Keratinocyte (primary cell): Measurements from ENCODE around the gene FLVCR1. TPM values are rescaled to one million over a fixed set of nuclear protein-coding genes. Genes with fewer than 3 reads are reported as not detected.
"Not testable (repeated sequence)": the region's sequence is repeated elsewhere in the genome, so short reads cannot be mapped to it uniquely, and the experiment has no call there.

Experiments used
- DNase-seq: peaks from one replicate; pipeline ENCODE4 v3.0.0-alpha.2; 2011; ENCODE audit warnings: low read depth, missing footprints, low spot score
- FAIRE-seq: peaks from 2 replicates; lab custom pipeline; 2011; peaks lifted over from hg19 to GRCh38; lab: Jason Lieb, UNC
- H2AFZ ChIP-seq: 2 replicates; pipeline ENCODE4 v1.6.0; 2012; ENCODE audit warnings: low read length, control low read depth, inconsistent platforms; ENCODE audit not compliant: control insufficient read depth
- H3K27ac ChIP-seq: 2 replicates; pipeline ENCODE4 v1.5.1; 2011; ENCODE audit warnings: low read length; ENCODE audit not compliant: control insufficient read depth, insufficient read depth
- H3K27me3 ChIP-seq: 3 replicates; pipeline ENCODE4 v1.6.0; 2011; ENCODE audit warnings: low read length; ENCODE audit not compliant: control insufficient read depth, insufficient read depth; ENCODE audit errors: extremely low read depth
- H3K36me3 ChIP-seq, 2 experiments: 2 replicates in 1 of 2; 3 replicates in 1 of 2; pipeline ENCODE4 v1.5.1; 2011; ENCODE audit warnings: low read length in 2 of 2, mild to moderate bottlenecking in 1 of 2; ENCODE audit not compliant: control insufficient read depth in 2 of 2, insufficient read depth in 2 of 2; ENCODE audit errors: extremely low read depth in 1 of 2
- H3K4me1 ChIP-seq: 3 replicates; pipeline ENCODE4 v1.5.1; 2011; ENCODE audit warnings: low read length; ENCODE audit not compliant: control insufficient read depth, insufficient read depth; ENCODE audit errors: extremely low read depth
- H3K4me2 ChIP-seq: 3 replicates; pipeline ENCODE4 v1.6.0; 2011; ENCODE audit warnings: low read depth, low read length; ENCODE audit not compliant: control insufficient read depth, insufficient read depth; ENCODE audit errors: extremely low read depth
- H3K4me3 ChIP-seq, 3 experiments: fragments of 200-600 bp in 1 of 3; sonication (generic) in 1 of 3; 2 replicates in 2 of 3; 3 replicates in 1 of 3; pipeline ENCODE4 v1.5.1; 2011 to 2016; ENCODE audit warnings: low read length in 3 of 3, mild to moderate bottlenecking in 3 of 3, control low read depth in 2 of 3, inconsistent platforms in 1 of 3, low read depth in 1 of 3, mixed read lengths in 1 of 3, mixed run types in 1 of 3, moderate library complexity in 1 of 3; ENCODE audit not compliant: control insufficient read depth in 2 of 3, insufficient read depth in 2 of 3; ENCODE audit errors: extremely low read depth in 1 of 3
- H3K79me2 ChIP-seq: 2 replicates; pipeline ENCODE4 v1.6.0; 2012; ENCODE audit warnings: low read length; ENCODE audit not compliant: control insufficient read depth, insufficient read depth
- H3K9ac ChIP-seq: 3 replicates; pipeline ENCODE4 v1.6.0; 2011; ENCODE audit warnings: low read length; ENCODE audit not compliant: control insufficient read depth, insufficient read depth; ENCODE audit errors: extremely low read depth
- H3K9me1 ChIP-seq: 3 replicates; pipeline ENCODE4 v1.6.0; 2011; ENCODE audit warnings: low read length; ENCODE audit not compliant: control insufficient read depth, insufficient read depth; ENCODE audit errors: extremely low read depth
- H3K9me3 ChIP-seq: 2 replicates; pipeline ENCODE4 v1.5.1; 2012; ENCODE audit warnings: low read depth, low read length; ENCODE audit not compliant: control insufficient read depth
- H4K20me1 ChIP-seq: 3 replicates; pipeline ENCODE4 v1.6.0; 2011; ENCODE audit warnings: low read length; ENCODE audit not compliant: control insufficient read depth, insufficient read depth; ENCODE audit errors: extremely low read depth
- CTCF ChIP-seq, 3 experiments: IDR thresholded peaks in 1 of 3; conservative IDR thresholded peaks in 1 of 3; optimal IDR thresholded peaks in 1 of 3; 2 replicates in 2 of 3; 3 replicates in 1 of 3; pipeline versions ENCODE3 to v1.5.1; 2011; ENCODE audit warnings: low read length in 3 of 3, mild to moderate bottlenecking in 3 of 3, moderate library complexity in 2 of 3, control low read depth in 1 of 3, inconsistent platforms in 1 of 3; ENCODE audit not compliant: insufficient read depth in 2 of 3; ENCODE audit errors: extremely low read depth in 1 of 3
- EZH2 ChIP-seq: IDR thresholded peaks from one replicate; pipeline ENCODE4 v1.6.1; 2012; ENCODE audit warnings: inconsistent platforms, mild to moderate bottlenecking, low read length, moderate library complexity
- dilution Hi-C: fragments of 300-500 bp; cut with MboI; formaldehyde crosslinking; loops from one replicate; pipeline ENCODE4 v1.7.0; 2020; ENCODE audit warnings: low sequenced_read_pairs; ENCODE audit not compliant: extremely low pct_ligation_motif_present
- polyA plus RNA-seq, 5 experiments: library from polyadenylated mRNA; depleted of rRNA in 3 of 5; stranded (reverse) in 3 of 5; stranded (forward) in 1 of 5; unstranded in 1 of 5; fragments of >200 nt; gene quantifications; 1 replicate in 1 of 5; 2 replicates in 3 of 5; 3 replicates in 1 of 5; pipeline versions ENCODE4 v1.2.1 to v1.2.3, GENCODE V29; 2011 to 2012; ENCODE audit warnings: missing spikeins in 2 of 5, low read depth in 1 of 5, low replicate concordance in 1 of 5

Gene FLVCR1
- polyA plus RNA-seq, 1 donor (not counting 4 experiments of a cell fraction or from before 2014, with no cell fraction given) = 6.4 TPM

- no peak overlapping the region for H3K4me2 ChIP-seq
- no peaks in the 10 kb centered on the region for H3K9me1 ChIP-seq
- TF ChIP-seq EZH2 (no peak), CTCF (optimal IDR thresholded peaks at IDR 0.05 in 1 of 3, IDR thresholded peaks at IDR 0.05 in 1 of 3, conservative IDR thresholded peaks at IDR 0.05 in 1 of 3; ENCODE audit: extremely low read depth in 1 of 3, insufficient read depth in 2 of 3, low read length in 3 of 3) (no peak)
- no peaks in the 10 kb centered on the region for H3K36me3 ChIP-seq
- H3K9ac ChIP-seq = no peak overlapping the region
- DNase-seq = no peak
- no peaks in the 10 kb centered on the region for H3K27me3 ChIP-seq
- H2AFZ ChIP-seq = no peak overlapping the region
- FAIRE-seq = no peak
- no peaks in the 10 kb centered on the region for H3K4me1 ChIP-seq
- H3K9me3 ChIP-seq = peaks cover 11% of the 10 kb centered on the region
- no peak overlapping the region for H3K4me3 ChIP-seq
- no peaks in the 10 kb centered on the region for H4K20me1 ChIP-seq
- H3K79me2 ChIP-seq = no peaks in the 10 kb centered on the region
- no peak overlapping the region for H3K27ac ChIP-seq
- dilution Hi-C loops = no loop called here
These were observed 29.7 kb upstream of the FLVCR1 start for GRCh38 chr1:212828395-212828794.

- H3K9me1 ChIP-seq, H3K4me1 ChIP-seq, H3K27me3 ChIP-seq, H3K9ac ChIP-seq, H3K9me3 ChIP-seq, DNase-seq, FAIRE-seq, dilution Hi-C loops, H3K4me2 ChIP-seq, H4K20me1 ChIP-seq, H3K36me3 ChIP-seq, H3K27ac ChIP-seq, H3K79me2 ChIP-seq, H3K4me3 ChIP-seq: not testable (repeated sequence)
- peak overlapping the region; percentile 26 for H2AFZ ChIP-seq
These were observed 24.6 kb upstream of the FLVCR1 start for GRCh38 chr1:212833211-212834207.
